MM.1S (cell line): ENCODE data around the gene SLC17A8.
"Not testable (repeated sequence)": the region's sequence is repeated elsewhere in the genome, so short reads cannot be mapped to it uniquely, and the experiment has no call there.

Experiments used
- DNase-seq: peaks from one replicate; pipeline ENCODE4 v3.0.0-alpha.2; 2015
- H2AFZ ChIP-seq: fragments of 300-600 bp; sonication (generic); 2 replicates; pipeline ENCODE4 v1.6.0; 2016; ENCODE audit warnings: antibody characterized with exemption, low read length
- H3F3A ChIP-seq: fragments of 300-600 bp; sonication (generic); 2 replicates; pipeline ENCODE4 v1.6.1; 2016; ENCODE audit warnings: mild to moderate bottlenecking, antibody characterized with exemption, low read length, moderate library complexity, mixed read lengths; ENCODE audit not compliant: insufficient read depth
- H3K27ac ChIP-seq: fragments of 300-600 bp; sonication (generic); 2 replicates; pipeline ENCODE4 v1.5.1; 2016; ENCODE audit warnings: mild to moderate bottlenecking, low read length
- H3K27me3 ChIP-seq: fragments of 300-600 bp; sonication (generic); replicated peaks from 2 replicates; pipeline ENCODE4 v1.6.0; 2016; ENCODE audit warnings: low read length; ENCODE audit not compliant: insufficient read depth
- H3K36me3 ChIP-seq: fragments of 300-600 bp; sonication (generic); replicated peaks from 2 replicates; pipeline ENCODE4 v1.6.1; 2016; ENCODE audit warnings: mild to moderate bottlenecking, low read length, mixed read lengths; ENCODE audit not compliant: insufficient read depth
- H3K4me1 ChIP-seq: fragments of 300-600 bp; sonication (generic); 2 replicates; pipeline ENCODE4 v1.6.1; 2016; ENCODE audit warnings: low read length, mixed read lengths
- H3K4me2 ChIP-seq: fragments of 300-600 bp; sonication (generic); 2 replicates; pipeline ENCODE4 v1.6.0; 2016; ENCODE audit warnings: low read depth, low read length
- H3K4me3 ChIP-seq: fragments of 300-600 bp; sonication (generic); 2 replicates; pipeline ENCODE4 v1.5.1; 2016; ENCODE audit warnings: low read length, mixed read lengths
- H3K79me2 ChIP-seq: fragments of 300-600 bp; sonication (generic); 2 replicates; pipeline ENCODE4 v1.6.1; 2016; ENCODE audit warnings: mixed run types, low read length, mixed read lengths
- H3K9ac ChIP-seq: fragments of 300-600 bp; sonication (generic); 2 replicates; pipeline ENCODE4 v1.6.1; 2016; ENCODE audit warnings: low read length, mixed read lengths
- H3K9me2 ChIP-seq: fragments of 300-600 bp; sonication (generic); replicated peaks from 2 replicates; pipeline ENCODE4 v1.6.1; 2016; ENCODE audit warnings: mild to moderate bottlenecking, low read length, mixed read lengths; ENCODE audit not compliant: insufficient read depth
- H3K9me3 ChIP-seq: fragments of 300-600 bp; sonication (generic); replicated peaks from 2 replicates; pipeline ENCODE4 v1.6.1; 2016; ENCODE audit warnings: mild to moderate bottlenecking, low read length, mixed read lengths; ENCODE audit not compliant: insufficient read depth
- H4K20me1 ChIP-seq: fragments of 300-600 bp; sonication (generic); 2 replicates; pipeline ENCODE4 v1.6.1; 2016; ENCODE audit warnings: mild to moderate bottlenecking, low read length, moderate library complexity, mixed read lengths; ENCODE audit not compliant: insufficient read depth
- EZH2 ChIP-seq: fragments of 300-600 bp; sonication (generic); optimal IDR thresholded peaks from 2 replicates; pipeline ENCODE3; 2017; ENCODE audit warnings: low read depth, mild to moderate bottlenecking, antibody characterized with exemption, low read length, mixed read lengths
- EZH2phosphoT487 ChIP-seq: fragments of 300-600 bp; sonication (generic); IDR thresholded peaks from 2 replicates; pipeline ENCODE4 v1.6.1; 2018; ENCODE audit warnings: antibody characterized with exemption, low read length
- TF ChIP-seq, protein P1 (sequence below): fragments of 300-600 bp; sonication (generic); IDR thresholded peaks from 2 replicates; pipeline ENCODE4 v1.5.1; 2016; ENCODE audit warnings: antibody characterized with exemption, low read length, mixed read lengths

SLC17A8 gene

DNA sequence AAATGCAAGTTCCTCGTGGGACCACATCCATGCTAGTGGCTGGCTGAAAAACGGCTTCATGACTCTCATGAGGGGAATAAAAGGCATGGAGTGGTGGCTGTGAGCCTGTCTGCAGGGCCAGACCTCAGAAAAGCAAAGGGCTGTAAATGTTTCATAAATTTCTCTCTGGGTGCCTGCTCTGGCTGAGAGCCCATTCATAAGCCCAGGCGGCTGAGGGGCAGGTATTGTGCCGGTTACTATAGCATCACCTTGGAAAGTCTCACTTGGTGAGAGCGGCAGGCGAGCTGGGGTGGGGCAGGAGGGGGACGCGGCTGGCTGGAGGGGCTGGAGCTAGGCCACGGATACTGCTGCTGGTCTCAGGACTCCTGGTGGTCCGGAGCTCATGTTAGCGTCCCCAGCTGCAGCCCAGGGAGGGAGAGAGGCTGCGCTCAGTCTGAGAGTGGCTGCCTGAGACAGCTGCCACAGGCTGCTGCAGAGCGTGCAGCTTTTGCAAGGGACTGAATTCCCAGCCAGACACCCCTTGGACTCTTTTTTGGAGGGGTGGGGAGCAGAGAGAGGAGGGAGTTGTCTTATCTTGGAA is at the start of gene SLC17A8:
Gene SLC17A8 (plus strand): TSS at position 431 of the 580 bp plus-strand sequence. CDS start 318 bp downstream, outside the sequence.
- no peaks in the 10 kb centered on the region for H3K27me3 ChIP-seq
- H3K27ac ChIP-seq, result no peak within 1 kb of the TSS
- no peaks in the 10 kb centered on the region for H3K36me3 ChIP-seq
- DNase-seq, result no peak
- TF ChIP-seq EZH2phosphoT487 (no peak), EZH2 (no peak)
- TF ChIP-seq, protein P1, sequence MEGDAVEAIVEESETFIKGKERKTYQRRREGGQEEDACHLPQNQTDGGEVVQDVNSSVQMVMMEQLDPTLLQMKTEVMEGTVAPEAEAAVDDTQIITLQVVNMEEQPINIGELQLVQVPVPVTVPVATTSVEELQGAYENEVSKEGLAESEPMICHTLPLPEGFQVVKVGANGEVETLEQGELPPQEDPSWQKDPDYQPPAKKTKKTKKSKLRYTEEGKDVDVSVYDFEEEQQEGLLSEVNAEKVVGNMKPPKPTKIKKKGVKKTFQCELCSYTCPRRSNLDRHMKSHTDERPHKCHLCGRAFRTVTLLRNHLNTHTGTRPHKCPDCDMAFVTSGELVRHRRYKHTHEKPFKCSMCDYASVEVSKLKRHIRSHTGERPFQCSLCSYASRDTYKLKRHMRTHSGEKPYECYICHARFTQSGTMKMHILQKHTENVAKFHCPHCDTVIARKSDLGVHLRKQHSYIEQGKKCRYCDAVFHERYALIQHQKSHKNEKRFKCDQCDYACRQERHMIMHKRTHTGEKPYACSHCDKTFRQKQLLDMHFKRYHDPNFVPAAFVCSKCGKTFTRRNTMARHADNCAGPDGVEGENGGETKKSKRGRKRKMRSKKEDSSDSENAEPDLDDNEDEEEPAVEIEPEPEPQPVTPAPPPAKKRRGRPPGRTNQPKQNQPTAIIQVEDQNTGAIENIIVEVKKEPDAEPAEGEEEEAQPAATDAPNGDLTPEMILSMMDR, result no peak
- H3K9me3 ChIP-seq, result no peaks in the 10 kb centered on the region
- no peaks in the 10 kb centered on the region for H4K20me1 ChIP-seq
- no peaks in the 10 kb centered on the region for H3K9me2 ChIP-seq
- H3F3A ChIP-seq, result no peaks in the 10 kb centered on the region
- no peak within 1 kb of the TSS for H3K4me3 ChIP-seq
- no peak within 1 kb of the TSS for H3K9ac ChIP-seq
- H3K79me2 ChIP-seq, result no peaks in the 10 kb centered on the region
- H2AFZ ChIP-seq, result no peak within 1 kb of the TSS
- no peaks in the 10 kb centered on the region for H3K4me1 ChIP-seq
- H3K4me2 ChIP-seq, result no peak within 1 kb of the TSS

DNA sequence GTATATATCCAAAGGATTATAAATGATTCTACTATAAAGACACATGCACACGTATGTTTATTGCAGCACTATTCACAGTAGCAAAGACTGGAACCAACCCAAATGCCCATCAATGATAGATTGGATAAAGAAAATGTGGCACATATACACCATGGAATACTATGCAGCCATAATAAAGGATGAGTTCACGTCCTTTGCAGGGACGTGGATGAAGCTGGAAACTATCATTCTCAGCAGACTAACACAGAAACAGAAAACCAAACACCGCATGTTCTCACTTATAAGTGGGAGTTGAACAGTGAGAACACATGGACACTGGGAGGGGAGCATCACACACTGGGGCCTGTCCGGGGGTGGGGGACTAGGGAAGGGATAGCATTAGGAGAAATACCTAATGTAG is 48.7 kb upstream of the SLC17A8 start:
- not testable (repeated sequence) for H3K79me2 ChIP-seq, H3K36me3 ChIP-seq, H3K9ac ChIP-seq, H4K20me1 ChIP-seq, H3K9me2 ChIP-seq, H3K4me1 ChIP-seq, DNase-seq, H2AFZ ChIP-seq, H3F3A ChIP-seq, H3K27me3 ChIP-seq, H3K27ac ChIP-seq, H3K4me3 ChIP-seq, H3K9me3 ChIP-seq, H3K4me2 ChIP-seq

DNA sequence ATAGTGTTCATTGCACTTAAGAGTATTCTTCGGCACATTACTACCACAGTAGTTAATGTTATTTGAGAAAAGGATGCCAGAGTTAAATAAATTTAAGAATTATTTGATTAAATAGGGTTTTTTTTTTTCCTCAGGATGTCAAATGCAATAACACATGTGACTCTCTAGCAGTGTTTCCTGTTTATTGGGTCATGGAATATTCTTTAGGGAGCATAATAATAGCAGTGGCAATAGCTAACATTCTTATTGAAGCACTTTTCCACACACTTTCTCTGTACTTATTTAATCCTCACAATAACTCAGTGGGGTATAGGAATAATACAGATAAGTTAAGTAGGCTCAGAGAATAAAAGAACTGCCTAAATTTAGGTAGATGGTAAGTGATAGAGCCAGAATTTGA is 45.6 kb upstream of the SLC17A8 start:
- Histone ChIP-seq H3K4me1 (0 out of 2 replicates have a peak, but pooled peaks cover 3% of the 10 kb centered on the region), H2AFZ (no peak overlapping the region), H3K79me2 (no peaks in the 10 kb centered on the region), H3K27me3 (no peaks in the 10 kb centered on the region), H3K36me3 (no peaks in the 10 kb centered on the region), H3K4me2 (no peak overlapping the region), H3K9ac (no peak overlapping the region), H3K27ac (no peak overlapping the region), H3K9me3 (no peaks in the 10 kb centered on the region), H3K9me2 (no peaks in the 10 kb centered on the region), H4K20me1 (no peaks in the 10 kb centered on the region), H3F3A (no peaks in the 10 kb centered on the region), H3K4me3 (no peak overlapping the region)
- DNase-seq, result no peak
- TF ChIP-seq EZH2 (no peak), EZH2phosphoT487 (no peak)
- TF ChIP-seq, protein P1, result no peak

DNA sequence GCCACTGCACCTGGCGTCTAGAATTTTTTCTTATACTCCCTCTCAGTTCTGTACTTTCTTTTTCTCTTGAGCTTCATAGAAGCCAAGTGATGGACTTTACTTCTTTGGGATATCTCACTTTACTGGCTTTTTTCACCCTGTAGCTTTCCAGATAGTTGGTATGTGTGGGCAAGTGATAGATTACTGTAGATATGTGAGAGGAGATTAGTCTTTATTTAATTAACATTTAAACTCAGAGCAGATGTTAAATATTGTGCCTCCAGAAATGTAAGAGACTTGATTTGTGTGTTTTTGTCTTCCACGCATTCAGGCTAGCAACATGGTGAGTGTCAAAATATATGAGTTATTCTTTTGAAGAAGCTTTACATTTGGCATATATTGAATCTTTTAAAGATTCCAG is 39.5 kb upstream of the SLC17A8 start:
- no peak overlapping the region for H2AFZ ChIP-seq
- no peak for TF ChIP-seq EZH2phosphoT487
- no peak for TF ChIP-seq EZH2
- TF ChIP-seq, protein P1, result no peak

More for the DNA sequence above, 39.5 kb upstream of the SLC17A8 start:
- Histone ChIP-seq H3K27ac (no peak overlapping the region), H3K9me2 (no peaks in the 10 kb centered on the region), H3K9ac (no peak overlapping the region), H3K36me3 (no peaks in the 10 kb centered on the region; the same call in 1 of the 2 replicates), H3K27me3 (no peaks in the 10 kb centered on the region), H3K79me2 (no peaks in the 10 kb centered on the region), H3K4me2 (no peak overlapping the region), H3K9me3 (no peaks in the 10 kb centered on the region), H4K20me1 (no peaks in the 10 kb centered on the region), H3F3A (no peaks in the 10 kb centered on the region), H3K4me3 (no peak overlapping the region), H3K4me1 (no peaks in the 10 kb centered on the region)
- DNase-seq, result no peak
